ENCODE measurements around the gene LIN28B.

GRCh38 chr6:105041880-105042279 lies 85.0 kb downstream of the LIN28B start:
- no peak for TF ChIP-seq CTCF (IDR thresholded peaks at IDR 0.05)
- no peak for TF ChIP-seq POLR2A (IDR thresholded peaks at IDR 0.05)
